ENCODE measurements around the gene SUMO2. TPM values are rescaled to one million over a fixed set of nuclear protein-coding genes. Genes with fewer than 3 reads are reported as not detected.

Gene SUMO2
- total RNA-seq, 1 donor from 2014 or later: 483 TPM

GRCh38 chr17:75124041-75124818, 58.5 kb downstream of the SUMO2 start:
- Mint-ChIP-seq H3K36me3 (ENCODE audit: unreplicated experiment) (peaks cover 8% of the 10 kb centered on the region), H3K27me3 (ENCODE audit: unreplicated experiment) (no peaks in the 10 kb centered on the region), H3K27ac (ENCODE audit: unreplicated experiment) (peak overlapping the region; percentile 94), H3K4me1 (ENCODE audit: unreplicated experiment) (peaks cover 15% of the 10 kb centered on the region), H3K4me3 (ENCODE audit: unreplicated experiment) (no peak overlapping the region), H3K9me3 (ENCODE audit: unreplicated experiment) (no peaks in the 10 kb centered on the region)
- no peak for DNase-seq (ENCODE audit: extremely low spot score, unreplicated experiment)
- no peak for TF ChIP-seq CTCF (IDR thresholded peaks at IDR 0.05)

GRCh38 chr17:75118307-75118706, 64.5 kb downstream of the SUMO2 start:
- DNase-seq (ENCODE audit: extremely low spot score, unreplicated experiment): no peak
- Mint-ChIP-seq H3K4me1 (ENCODE audit: unreplicated experiment) (peaks cover 16% of the 10 kb centered on the region), H3K27ac (ENCODE audit: unreplicated experiment) (no peak overlapping the region)

DNA sequence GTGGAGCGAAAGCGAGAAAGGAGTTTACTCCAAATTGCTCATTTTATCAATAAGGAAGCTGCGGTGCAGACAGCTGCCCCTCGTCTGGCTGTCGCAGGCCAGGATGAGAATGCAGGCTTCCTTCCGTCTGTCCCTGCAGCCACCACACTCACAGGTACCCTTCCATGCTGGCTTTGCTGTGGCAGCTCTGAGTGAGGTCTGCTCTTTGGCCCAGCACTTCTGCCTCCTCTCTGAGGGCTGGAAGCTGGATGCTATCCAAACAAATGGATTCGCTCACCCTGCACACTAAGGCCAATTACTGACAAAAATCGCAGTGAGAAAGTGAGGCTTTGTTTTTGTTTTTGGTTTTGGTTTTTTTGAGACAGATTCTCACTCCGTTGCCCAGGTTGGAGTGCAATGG, 66.0 kb downstream of the SUMO2 start:
- TF ChIP-seq CTCF (IDR thresholded peaks at IDR 0.05): no peak
- Mint-ChIP-seq H3K4me1 (ENCODE audit: unreplicated experiment) (peaks cover 22% of the 10 kb centered on the region), H3K27ac (ENCODE audit: unreplicated experiment) (no peak overlapping the region), H3K27me3 (ENCODE audit: unreplicated experiment) (no peaks in the 10 kb centered on the region), H3K36me3 (ENCODE audit: unreplicated experiment) (peaks cover 13% of the 10 kb centered on the region), H3K9me3 (ENCODE audit: unreplicated experiment) (no peaks in the 10 kb centered on the region), H3K4me3 (ENCODE audit: unreplicated experiment) (no peak overlapping the region)
- DNase-seq (ENCODE audit: extremely low spot score, unreplicated experiment): no peak

More at GRCh38 chr17:75118307-75118706, 64.5 kb downstream of the SUMO2 start:
- no peak for TF ChIP-seq CTCF (IDR thresholded peaks at IDR 0.05)
- Mint-ChIP-seq H3K36me3 (ENCODE audit: unreplicated experiment) (peaks cover 15% of the 10 kb centered on the region), H3K9me3 (ENCODE audit: unreplicated experiment) (no peaks in the 10 kb centered on the region), H3K4me3 (ENCODE audit: unreplicated experiment) (no peak overlapping the region), H3K27me3 (ENCODE audit: unreplicated experiment) (no peaks in the 10 kb centered on the region)

Other genes with a start within 250 kb of the SUMO2 start
- not detected in 2 replicates for gene OTOP3, start 247.1 kb downstream of the SUMO2 start, total RNA-seq
- 10.1 and 11.9 TPM in 2 replicates for gene HID1, start 210.2 kb downstream of the SUMO2 start, total RNA-seq
- gene CDR2L, start 195.3 kb downstream of the SUMO2 start, total RNA-seq: 21.4 and 22.8 TPM in 2 replicates
- 22.4 and 25.1 TPM in 2 replicates for gene MRPL58, start 170.3 kb downstream of the SUMO2 start, total RNA-seq
- 195 and 212 TPM in 2 replicates for gene ATP5PD, start 136.0 kb downstream of the SUMO2 start, total RNA-seq
- gene KCTD2, start 135.7 kb downstream of the SUMO2 start, total RNA-seq: 22.3 and 23.7 TPM in 2 replicates
- 7.0 and 7.6 TPM in 2 replicates for gene SLC16A5, start 95.0 kb downstream of the SUMO2 start, total RNA-seq
- 12.8 and 13.6 TPM in 2 replicates for gene ARMC7, start 73.0 kb downstream of the SUMO2 start, total RNA-seq
- gene NT5C, start 51.2 kb downstream of the SUMO2 start, total RNA-seq: 45.6 and 48.2 TPM in 2 replicates
- 89.7 and 95.9 TPM in 2 replicates for gene JPT1, start 28.4 kb downstream of the SUMO2 start, total RNA-seq
- 58.1 and 61.1 TPM in 2 replicates for gene NUP85, start 22.7 kb upstream of the SUMO2 start, total RNA-seq
- gene GGA3, start 78.6 kb upstream of the SUMO2 start, total RNA-seq: 34.3 and 34.6 TPM in 2 replicates
- 49.6 and 50.4 TPM in 2 replicates for gene MRPS7, start 78.9 kb upstream of the SUMO2 start, total RNA-seq
- 25.4 and 27.9 TPM in 2 replicates for gene MIF4GD, start 88.3 kb upstream of the SUMO2 start, total RNA-seq
- gene SLC25A19, start 106.5 kb upstream of the SUMO2 start, total RNA-seq: 8.6 and 12.3 TPM in 2 replicates
- 59.1 and 61.8 TPM in 2 replicates for gene GRB2, start 222.7 kb upstream of the SUMO2 start, total RNA-seq

Measured in osteocyte (in vitro differentiated cells).